Epithelial cell of proximal tubule (primary cell): ENCODE measurements around the gene TIAM1. TPM values are rescaled to one million over a fixed set of nuclear protein-coding genes. Genes with fewer than 3 reads are reported as not detected.
A peak's percentile ranks its signal among the peaks of the same experiment; 100 is the strongest.

Source experiments
- DNase-seq: peaks from one replicate; pipeline ENCODE4 v3.0.0-alpha.2; 2011; ENCODE audit warnings: low read depth
- H3K4me3 ChIP-seq: 2 replicates; pipeline ENCODE4 v1.5.1; 2011; ENCODE audit warnings: low read depth, mild to moderate bottlenecking, low read length
- total RNA-seq: library from RNA; depleted of rRNA; stranded (reverse); fragments of >200 nt; gene quantifications from 2 replicates; pipeline ENCODE4 v1.2.3, GENCODE V29; 2015
- TF ChIP-seq, protein P1 (sequence below): conservative IDR thresholded peaks from 2 replicates; pipeline ENCODE4 v1.5.1; 2012; ENCODE audit warnings: low read depth, mild to moderate bottlenecking, low read length

Gene TIAM1
- total RNA-seq, 1 donor from 2014 or later, result 3.6 TPM

DNA sequence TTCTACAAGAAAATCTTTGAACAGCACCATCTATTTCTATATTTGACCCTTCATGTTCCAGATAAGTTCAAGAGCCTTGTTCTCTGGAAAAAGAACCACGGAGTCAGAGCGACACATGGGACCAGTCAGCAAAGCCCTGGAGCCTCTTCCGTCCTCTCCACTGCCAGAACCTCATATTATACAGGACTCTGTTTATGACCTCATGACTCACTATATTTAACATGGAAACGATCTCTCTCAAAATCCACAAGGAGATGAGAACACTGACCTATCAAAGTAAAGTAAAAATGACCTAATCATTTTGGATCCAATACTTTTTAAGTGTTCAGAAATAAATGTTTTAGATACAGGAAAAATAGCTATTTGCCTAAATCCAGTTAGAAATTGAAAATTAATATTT is 181.2 kb downstream of the TIAM1 start:
- H3K4me3 ChIP-seq, result no peak overlapping the region
- TF ChIP-seq, protein P1, sequence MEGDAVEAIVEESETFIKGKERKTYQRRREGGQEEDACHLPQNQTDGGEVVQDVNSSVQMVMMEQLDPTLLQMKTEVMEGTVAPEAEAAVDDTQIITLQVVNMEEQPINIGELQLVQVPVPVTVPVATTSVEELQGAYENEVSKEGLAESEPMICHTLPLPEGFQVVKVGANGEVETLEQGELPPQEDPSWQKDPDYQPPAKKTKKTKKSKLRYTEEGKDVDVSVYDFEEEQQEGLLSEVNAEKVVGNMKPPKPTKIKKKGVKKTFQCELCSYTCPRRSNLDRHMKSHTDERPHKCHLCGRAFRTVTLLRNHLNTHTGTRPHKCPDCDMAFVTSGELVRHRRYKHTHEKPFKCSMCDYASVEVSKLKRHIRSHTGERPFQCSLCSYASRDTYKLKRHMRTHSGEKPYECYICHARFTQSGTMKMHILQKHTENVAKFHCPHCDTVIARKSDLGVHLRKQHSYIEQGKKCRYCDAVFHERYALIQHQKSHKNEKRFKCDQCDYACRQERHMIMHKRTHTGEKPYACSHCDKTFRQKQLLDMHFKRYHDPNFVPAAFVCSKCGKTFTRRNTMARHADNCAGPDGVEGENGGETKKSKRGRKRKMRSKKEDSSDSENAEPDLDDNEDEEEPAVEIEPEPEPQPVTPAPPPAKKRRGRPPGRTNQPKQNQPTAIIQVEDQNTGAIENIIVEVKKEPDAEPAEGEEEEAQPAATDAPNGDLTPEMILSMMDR, result no peak
- DNase-seq, result no peak

- no peak overlapping the region for H3K4me3 ChIP-seq
- TF ChIP-seq, protein P1, result no peak
- DNase-seq, result no peak
These were observed 181.9 kb downstream of the TIAM1 start for GRCh38 chr21:31162079-31162699.

- H3K4me3 ChIP-seq, result peak overlapping the region; percentile 31
- DNase-seq, result peak; percentile 40
- TF ChIP-seq, protein P1, result no peak
These were observed 182.9 kb downstream of the TIAM1 start for GRCh38 chr21:31161157-31161556.

DNA sequence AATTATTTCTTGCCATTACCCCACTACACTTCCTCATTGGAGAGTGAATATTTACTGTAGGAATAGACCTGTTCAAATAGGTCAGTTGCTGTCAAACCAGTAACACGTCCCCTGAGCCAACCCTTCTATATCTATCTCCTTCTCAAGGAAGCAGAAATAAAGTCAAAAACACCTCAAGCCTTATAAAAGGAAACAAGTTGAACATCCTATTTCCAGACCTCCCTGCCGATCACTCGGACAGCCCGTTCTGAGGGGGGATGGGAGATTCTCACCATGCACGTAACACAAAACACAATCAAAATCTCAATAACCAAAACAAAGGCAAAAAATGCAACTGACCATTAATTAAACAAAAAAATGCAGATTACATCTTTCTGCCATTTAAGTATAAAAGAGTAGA is 184.3 kb downstream of the TIAM1 start:
- no peak overlapping the region for H3K4me3 ChIP-seq
- TF ChIP-seq, protein P1, result no peak

GRCh38 chr21:31158789-31159581 is 185.1 kb downstream of the TIAM1 start:
- H3K4me3 ChIP-seq, result no peak overlapping the region
- TF ChIP-seq, protein P1, result no peak

More for the DNA sequence above, 184.3 kb downstream of the TIAM1 start:
- no peak for DNase-seq

DNA sequence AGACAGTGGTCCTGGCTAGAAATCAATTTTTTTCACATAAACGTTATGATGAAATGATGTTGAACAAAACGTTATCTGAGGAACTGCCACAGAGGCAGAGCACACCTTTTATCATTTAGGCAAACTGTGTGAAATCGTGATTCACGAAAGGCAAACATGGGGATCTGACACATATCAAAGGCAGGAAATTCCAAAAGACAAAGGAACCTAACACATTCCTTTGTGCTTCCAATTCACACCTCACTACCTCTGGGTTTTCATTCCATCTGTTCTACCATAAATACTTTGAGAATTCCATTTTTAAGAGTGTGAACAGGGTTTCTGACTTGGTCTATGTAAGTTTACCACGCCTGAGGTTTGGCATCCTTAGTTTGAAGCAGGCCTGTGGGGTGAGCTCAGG is 186.3 kb downstream of the TIAM1 start:
- no peak overlapping the region for H3K4me3 ChIP-seq
- no peak for DNase-seq
- TF ChIP-seq, protein P1, result no peak

More at GRCh38 chr21:31158789-31159581, 185.1 kb downstream of the TIAM1 start:
- no peak for DNase-seq
